Uterus (tissue), 4 donors: Measurements from ENCODE around the gene CLCF1. TPM values are rescaled to one million over a fixed set of nuclear protein-coding genes. Genes with fewer than 3 reads are reported as not detected.

Experiments
- DNase-seq, 2 donors: peaks; one replicate each; pipeline ENCODE4 v3.0.0-alpha.2; 2019 to 2020
- H3K27ac ChIP-seq, 2 donors: fragments of 200-600 bp; sonication (generic); 1 replicate in 1 of 2; 2 replicates in 1 of 2; pipeline ENCODE4 v1.5.1; 2016 to 2018
- H3K27me3 ChIP-seq, 2 donors: fragments of 200-600 bp; sonication (generic); one replicate each; pipeline ENCODE4 v1.5.1; 2018 to 2019; ENCODE audit warnings: control low read depth in 1 of 2
- H3K36me3 ChIP-seq, 2 donors: fragments of 200-600 bp; sonication (generic); one replicate each; pipeline ENCODE4 v1.5.1; 2019; ENCODE audit warnings: control low read depth in 1 of 2
- H3K4me1 ChIP-seq, 2 donors: fragments of 200-600 bp; sonication (generic); one replicate each; pipeline ENCODE4 v1.5.1; 2018 to 2019; ENCODE audit warnings: control low read depth in 1 of 2
- H3K4me3 ChIP-seq, 2 donors: fragments of 200-600 bp; sonication (generic); 1 replicate in 1 of 2; 2 replicates in 1 of 2; pipeline ENCODE4 v1.5.1; 2018 to 2019; ENCODE audit warnings: mild to moderate bottlenecking in 1 of 2
- H3K9me3 ChIP-seq, 2 donors: fragments of 200-600 bp; sonication (generic); one replicate each; pipeline ENCODE4 v1.5.1; 2019; ENCODE audit warnings: control low read depth in 1 of 2
- CTCF ChIP-seq, 4 experiments: fragments of 200-600 bp in 2 of 4; fragments of 450-650 bp in 2 of 4; sonication (generic) in 2 of 4; IDR thresholded peaks; one replicate each; pipeline ENCODE4 v1.5.1; 2016 to 2019; ENCODE audit warnings: antibody characterized with exemption in 4 of 4, mild to moderate bottlenecking in 2 of 4, moderate library complexity in 1 of 4
- POLR2A ChIP-seq, 2 donors: fragments of 450-650 bp; IDR thresholded peaks; one replicate each; pipeline ENCODE4 v1.6.1; 2016; ENCODE audit warnings: antibody characterized with exemption in 2 of 2, mild to moderate bottlenecking in 1 of 2, moderate library complexity in 1 of 2
- intact Hi-C: fragments of 100-400 bp; cut with DNase I; formaldehyde crosslinking; loops from one replicate; pipeline ENCODE4 v1.15.1; 2023; ENCODE audit warnings: low total_unique reads
- total RNA-seq, 4 donors: library from RNA; depleted of rRNA in 3 of 4; stranded (reverse); fragments of >200 nt in 3 of 4; gene quantifications; one replicate each; pipeline versions ENCODE4 v1.1.0 to v1.2.4, GENCODE V29; 2014 to 2023
- donor health status: DM: yes; HTN: yes; CAD: no.

Gene CLCF1
- total RNA-seq, 4 donors from 2014 or later: 0.77 to 19.3 (median 7.4) TPM

GRCh38 chr11:67420147-67420645, 46.8 kb upstream of the CLCF1 start:
- H3K27me3 ChIP-seq: no peaks in the 10 kb centered on the region
- H3K9me3 ChIP-seq: no peaks in the 10 kb centered on the region
- no peaks in the 10 kb centered on the region for H3K36me3 ChIP-seq
- TF ChIP-seq CTCF (IDR thresholded peaks at IDR 0.05): no peak
- TF ChIP-seq POLR2A (IDR thresholded peaks at IDR 0.05): no peak
- peaks cover 0 to 14% of the 10 kb centered on the region in 2 donors for H3K4me1 ChIP-seq
- DNase-seq: no peak
- H3K27ac ChIP-seq: peak overlapping the region; percentile 72 to 91
- peak overlapping the region; percentile 26 to 65 for H3K4me3 ChIP-seq
- intact Hi-C loops: no loop called here

GRCh38 chr11:67419325-67420049, 46.1 kb upstream of the CLCF1 start:
- intact Hi-C loops: no loop called here
- Histone ChIP-seq H3K4me1 (peaks cover 0 to 14% of the 10 kb centered on the region in 2 donors), H3K9me3 (no peaks in the 10 kb centered on the region), H3K27ac (no peak overlapping the region), H3K4me3 (no peak overlapping the region), H3K27me3 (no peaks in the 10 kb centered on the region), H3K36me3 (no peaks in the 10 kb centered on the region)
- no peak for TF ChIP-seq POLR2A (IDR thresholded peaks at IDR 0.05)
- TF ChIP-seq CTCF (IDR thresholded peaks at IDR 0.05): no peak
- DNase-seq: no peak

- Histone ChIP-seq H3K4me3 (no peak overlapping the region), H3K27ac (no peak overlapping the region), H3K27me3 (no peaks in the 10 kb centered on the region), H3K4me1 (peaks cover 0 to 14% of the 10 kb centered on the region in 2 donors), H3K36me3 (no peaks in the 10 kb centered on the region), H3K9me3 (no peaks in the 10 kb centered on the region)
- TF ChIP-seq CTCF (IDR thresholded peaks at IDR 0.05) (no peak), POLR2A (IDR thresholded peaks at IDR 0.05) (no peak)
- DNase-seq: no peak
- intact Hi-C loops: no loop called here
These were observed 45.3 kb upstream of the CLCF1 start for GRCh38 chr11:67418476-67419281.

GRCh38 chr11:67417425-67417824, 44.0 kb upstream of the CLCF1 start:
- Histone ChIP-seq H3K27ac (no peak overlapping the region), H3K9me3 (no peaks in the 10 kb centered on the region), H3K36me3 (no peaks in the 10 kb centered on the region), H3K27me3 (no peaks in the 10 kb centered on the region), H3K4me1 (peaks cover 0 to 14% of the 10 kb centered on the region in 2 donors), H3K4me3 (no peak overlapping the region)
- no peak for DNase-seq
- intact Hi-C loops: no loop called here
- TF ChIP-seq POLR2A (IDR thresholded peaks at IDR 0.05): no peak
- no peak for TF ChIP-seq CTCF (IDR thresholded peaks at IDR 0.05)
